ENCODE data around the gene LRCH1. TPM values are rescaled to one million over a fixed set of nuclear protein-coding genes. Genes with fewer than 3 reads are reported as not detected.

Gene LRCH1
- total and polyA plus RNA-seq, 8 donors = 16.1 to 30.5 (median 26.8) TPM

Other genes with a start within 250 kb of the LRCH1 start
- gene RUBCNL, start 165.9 kb upstream of the LRCH1 start, total RNA-seq = 1 to 10 TPM; 1.9 to 6.6 TPM
- gene RUBCNL, start 165.9 kb upstream of the LRCH1 start, polyA plus RNA-seq (ENCODE audit: insufficient read length in 6 of 6) = 1 to 10 TPM; 1.8 to 2.9 (median 2.4) TPM
- 100 to 1,000 TPM in 1 of 2 donors, 10 to 100 TPM in 1; 99.6 to 101 TPM for gene ESD, start 244.0 kb downstream of the LRCH1 start, total RNA-seq
- gene ESD, start 244.0 kb downstream of the LRCH1 start, polyA plus RNA-seq (ENCODE audit: insufficient read length in 6 of 6) = 100 to 1,000 TPM; 224 to 277 (median 247) TPM

Measured in left lung (tissue), 8 donors.